Breast epithelium (tissue), 4 donors: ENCODE data around the gene CEP112. TPM values are rescaled to one million over a fixed set of nuclear protein-coding genes. Genes with fewer than 3 reads are reported as not detected.

Source experiments
- DNase-seq, 2 donors: peaks; one replicate each; pipeline ENCODE4 v3.0.0-alpha.2; 2019; ENCODE audit warnings: low spot score in 2 of 2
- H3K27ac ChIP-seq, 2 donors: fragments of 200-600 bp; sonication (generic) in 1 of 2; one replicate each; pipeline ENCODE4 v1.5.1; 2016 to 2019; ENCODE audit warnings: mild to moderate bottlenecking in 1 of 2
- H3K27me3 ChIP-seq, 2 donors: fragments of 200-600 bp; sonication (generic) in 1 of 2; one replicate each; pipeline versions ENCODE4 v1.5.1 to v1.6.0; 2017 to 2019; ENCODE audit warnings: control low read depth in 1 of 2, mild to moderate bottlenecking in 1 of 2
- H3K36me3 ChIP-seq: fragments of 200-600 bp; one replicate; pipeline ENCODE4 v1.5.1; 2019
- H3K4me1 ChIP-seq, 2 donors: fragments of 200-600 bp; sonication (generic); one replicate each; pipeline ENCODE4 v1.5.1; 2016 to 2019; ENCODE audit warnings: control low read depth in 1 of 2
- H3K4me3 ChIP-seq, 3 donors: fragments of 200-600 bp; sonication (generic); 1 replicate in 2 of 3; 2 replicates in 1 of 3; pipeline ENCODE4 v1.5.1; 2016 to 2019; ENCODE audit warnings: mild to moderate bottlenecking in 3 of 3, moderate library complexity in 2 of 3
- H3K9me3 ChIP-seq, 2 donors: fragments of 200-600 bp; sonication (generic) in 1 of 2; one replicate each; pipeline ENCODE4 v1.5.1; 2016 to 2019; ENCODE audit warnings: control low read depth in 1 of 2
- CTCF ChIP-seq, 3 donors: fragments of 450-650 bp; IDR thresholded peaks; one replicate each; pipeline ENCODE4 v1.5.1; 2016 to 2017; ENCODE audit warnings: antibody characterized with exemption in 3 of 3, mild to moderate bottlenecking in 3 of 3, moderate library complexity in 3 of 3
- POLR2A ChIP-seq: fragments of 450-650 bp; IDR thresholded peaks from one replicate; pipeline ENCODE4 v1.6.1; 2016; ENCODE audit warnings: antibody characterized with exemption, mild to moderate bottlenecking, moderate library complexity
- POLR2AphosphoS5 ChIP-seq, 3 donors: sonication (generic); formaldehyde crosslinking; IDR thresholded peaks; one replicate each; pipeline ENCODE4 v1.6.1; 2017; ENCODE audit warnings: antibody characterized with exemption in 3 of 3
- intact Hi-C: fragments of 100-400 bp; cut with DNase I; formaldehyde crosslinking; loops from one replicate; pipeline ENCODE4 v1.15.1; 2023; ENCODE audit warnings: low total_unique reads
- total RNA-seq, 3 donors: library from RNA; depleted of rRNA; stranded (reverse); fragments of >200 nt; gene quantifications; one replicate each; pipeline ENCODE4 v1.1.0, GENCODE V29; 2016

Gene CEP112
- total RNA-seq, 3 donors from 2014 or later: 12.9 to 27.2 (median 18.0) TPM

GRCh38 chr17:65933290-65933689 lies 258.6 kb downstream of the CEP112 start:
- intact Hi-C loops: no loop called here
- Histone ChIP-seq H3K27ac (no peak overlapping the region), H3K27me3 (no peaks in the 10 kb centered on the region), H3K4me3 (no peak overlapping the region), H3K9me3 (peaks cover 0 to 7% of the 10 kb centered on the region in 2 donors), H3K4me1 (no peaks in the 10 kb centered on the region), H3K36me3 (no peaks in the 10 kb centered on the region)
- TF ChIP-seq CTCF (IDR thresholded peaks at IDR 0.05): no peak
- DNase-seq: no peak

- intact Hi-C loops: no loop called here
- Histone ChIP-seq H3K4me3 (no peak overlapping the region), H3K27ac (no peak overlapping the region), H3K9me3 (peaks cover 0 to 7% of the 10 kb centered on the region in 2 donors), H3K36me3 (no peaks in the 10 kb centered on the region), H3K27me3 (no peaks in the 10 kb centered on the region), H3K4me1 (no peaks in the 10 kb centered on the region)
- DNase-seq: no peak
- no peak for TF ChIP-seq POLR2AphosphoS5 (IDR thresholded peaks at IDR 0.05)
- no peak for TF ChIP-seq POLR2A
- TF ChIP-seq CTCF (IDR thresholded peaks at IDR 0.05): no peak
Measured at GRCh38 chr17:65931246-65932149, 260.4 kb downstream of the CEP112 start.

- Histone ChIP-seq H3K4me1 (no peaks in the 10 kb centered on the region), H3K9me3 (peaks cover 0 to 7% of the 10 kb centered on the region in 2 donors), H3K27me3 (no peaks in the 10 kb centered on the region), H3K27ac (no peak overlapping the region), H3K4me3 (no peak overlapping the region), H3K36me3 (no peaks in the 10 kb centered on the region)
- DNase-seq: no peak
- TF ChIP-seq POLR2A (no peak), CTCF (IDR thresholded peaks at IDR 0.05) (no peak)
- intact Hi-C loops: no loop called here
Measured at GRCh38 chr17:65930140-65930730, 261.7 kb downstream of the CEP112 start.

GRCh38 chr17:65926599-65926998 lies 265.3 kb downstream of the CEP112 start:
- intact Hi-C loops: no loop called here
- H3K4me1 ChIP-seq: no peaks in the 10 kb centered on the region
- H3K27ac ChIP-seq: no peak overlapping the region
- H3K9me3 ChIP-seq: no peaks in the 10 kb centered on the region
- H3K4me3 ChIP-seq: no peak overlapping the region
- no peak for TF ChIP-seq POLR2A
- no peak for TF ChIP-seq POLR2AphosphoS5 (IDR thresholded peaks at IDR 0.05)
- no peak for TF ChIP-seq CTCF (IDR thresholded peaks at IDR 0.05)
- no peaks in the 10 kb centered on the region for H3K36me3 ChIP-seq
- DNase-seq: no peak
- H3K27me3 ChIP-seq: no peaks in the 10 kb centered on the region

GRCh38 chr17:65925606-65926307 lies 266.2 kb downstream of the CEP112 start:
- H3K4me3 ChIP-seq: no peak overlapping the region
- H3K9me3 ChIP-seq: no peaks in the 10 kb centered on the region
- no peak overlapping the region for H3K27ac ChIP-seq
- no peaks in the 10 kb centered on the region for H3K27me3 ChIP-seq
- no peaks in the 10 kb centered on the region for H3K4me1 ChIP-seq
- no peaks in the 10 kb centered on the region for H3K36me3 ChIP-seq
- TF ChIP-seq POLR2AphosphoS5 (IDR thresholded peaks at IDR 0.05) (no peak), CTCF (IDR thresholded peaks at IDR 0.05) (no peak), POLR2A (no peak)
- DNase-seq: no peak
- intact Hi-C loops: no loop called here
